ENCODE data around the gene CREB3L2. TPM values are rescaled to one million over a fixed set of nuclear protein-coding genes. Genes with fewer than 3 reads are reported as not detected.

The CREB3L2 gene
- total RNA-seq, 1 donor from 2014 or later: 65.9 TPM

DNA sequence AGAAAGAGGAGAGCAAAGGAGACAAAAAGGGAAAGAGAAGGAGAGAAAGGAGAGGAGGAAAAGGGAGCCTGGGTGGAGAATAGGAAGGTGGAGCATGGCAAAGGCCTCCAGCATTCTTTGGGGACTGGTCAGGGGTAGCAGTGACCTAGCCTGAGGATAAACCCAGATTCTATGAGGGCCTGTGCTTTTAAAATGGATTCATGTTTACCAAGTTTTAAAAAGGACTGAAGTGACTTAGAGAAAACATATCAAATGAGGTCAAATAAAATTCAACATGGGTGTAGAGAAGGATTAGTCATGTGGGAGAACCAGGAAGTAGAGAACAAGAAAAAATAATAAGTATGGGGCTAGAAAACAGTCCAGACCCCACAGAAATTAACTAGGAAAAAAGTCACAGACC lies 20.7 kb downstream of the CREB3L2 start:
- Mint-ChIP-seq H3K4me1 (ENCODE audit: low read depth) (peaks cover 51% of the 10 kb centered on the region), H3K27me3 (no peaks in the 10 kb centered on the region), H3K9me3 (ENCODE audit: low read depth) (peaks cover 4% of the 10 kb centered on the region), H3K27ac (no peak overlapping the region), H3K36me3 (ENCODE audit: insufficient read depth) (peaks cover 5% of the 10 kb centered on the region), H3K4me3 (ENCODE audit: low read depth) (no peak overlapping the region)
- DNase-seq (ENCODE audit: low spot score, unreplicated experiment): no peak
- TF ChIP-seq, protein P1, sequence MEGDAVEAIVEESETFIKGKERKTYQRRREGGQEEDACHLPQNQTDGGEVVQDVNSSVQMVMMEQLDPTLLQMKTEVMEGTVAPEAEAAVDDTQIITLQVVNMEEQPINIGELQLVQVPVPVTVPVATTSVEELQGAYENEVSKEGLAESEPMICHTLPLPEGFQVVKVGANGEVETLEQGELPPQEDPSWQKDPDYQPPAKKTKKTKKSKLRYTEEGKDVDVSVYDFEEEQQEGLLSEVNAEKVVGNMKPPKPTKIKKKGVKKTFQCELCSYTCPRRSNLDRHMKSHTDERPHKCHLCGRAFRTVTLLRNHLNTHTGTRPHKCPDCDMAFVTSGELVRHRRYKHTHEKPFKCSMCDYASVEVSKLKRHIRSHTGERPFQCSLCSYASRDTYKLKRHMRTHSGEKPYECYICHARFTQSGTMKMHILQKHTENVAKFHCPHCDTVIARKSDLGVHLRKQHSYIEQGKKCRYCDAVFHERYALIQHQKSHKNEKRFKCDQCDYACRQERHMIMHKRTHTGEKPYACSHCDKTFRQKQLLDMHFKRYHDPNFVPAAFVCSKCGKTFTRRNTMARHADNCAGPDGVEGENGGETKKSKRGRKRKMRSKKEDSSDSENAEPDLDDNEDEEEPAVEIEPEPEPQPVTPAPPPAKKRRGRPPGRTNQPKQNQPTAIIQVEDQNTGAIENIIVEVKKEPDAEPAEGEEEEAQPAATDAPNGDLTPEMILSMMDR (IDR thresholded peaks at IDR 0.05; ENCODE audit: unreplicated experiment): no peak

DNA sequence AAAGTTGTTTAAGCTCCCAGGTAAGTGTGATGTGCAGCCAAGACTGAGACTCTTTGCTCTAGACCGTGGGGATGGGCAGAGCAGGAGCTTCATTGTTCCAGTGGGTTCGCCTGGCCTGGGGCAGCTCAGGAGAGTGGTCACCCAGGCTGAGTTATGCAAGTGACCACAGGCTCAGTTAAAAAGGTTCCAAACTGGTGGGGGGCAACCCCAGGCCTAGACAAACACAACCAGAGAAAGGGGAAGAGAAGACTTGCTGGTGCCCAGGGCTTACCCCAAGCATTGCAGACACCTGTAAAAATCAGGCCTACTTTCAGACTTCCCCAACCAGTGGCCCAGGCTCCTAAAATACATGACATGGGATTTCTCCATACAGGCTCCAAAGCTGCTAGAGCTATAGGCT lies 21.6 kb downstream of the CREB3L2 start:
- TF ChIP-seq, protein P1 (IDR thresholded peaks at IDR 0.05; ENCODE audit: unreplicated experiment): no peak
- no peak overlapping the region for H3K27ac Mint-ChIP-seq

DNA sequence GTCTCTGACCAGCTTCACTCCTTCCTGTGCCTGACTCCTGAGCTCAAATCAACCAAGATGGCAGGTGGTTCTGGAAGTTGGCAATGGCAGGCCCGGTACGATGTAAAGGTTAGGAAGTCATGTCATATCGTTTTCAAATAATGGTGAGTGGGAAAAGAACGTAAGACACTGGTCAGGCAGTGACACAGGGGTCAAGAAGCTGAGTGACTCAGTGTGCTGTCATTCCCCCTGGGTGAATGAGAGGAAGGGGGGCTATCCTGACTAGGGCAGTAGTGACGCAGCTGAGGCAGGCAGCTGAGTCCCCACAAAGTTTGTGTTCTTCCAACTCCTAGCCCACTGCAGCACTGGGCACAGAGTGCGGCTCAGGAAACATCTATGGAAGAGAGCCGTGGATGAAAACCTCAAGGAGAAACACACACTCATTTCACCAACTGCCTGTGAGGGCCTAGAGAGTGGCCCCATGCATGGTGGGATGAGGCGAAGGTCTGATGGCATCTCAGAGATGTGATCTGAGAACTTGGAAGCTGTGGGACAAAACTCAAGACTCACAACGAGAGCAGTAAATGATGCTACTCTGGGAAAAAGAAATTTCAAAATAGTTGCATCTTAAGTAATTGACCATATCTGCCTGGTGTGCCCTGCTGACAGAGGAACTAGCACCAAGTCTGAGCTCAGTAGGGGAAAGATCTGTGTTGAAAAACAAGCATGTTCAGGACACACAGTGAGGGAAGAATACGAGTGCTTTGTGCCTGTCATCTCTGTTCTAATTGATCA lies 23.2 kb downstream of the CREB3L2 start:
- peaks cover 4% of the 10 kb centered on the region for H3K9me3 Mint-ChIP-seq (ENCODE audit: low read depth)
- H3K27me3 Mint-ChIP-seq: no peaks in the 10 kb centered on the region
- H3K36me3 Mint-ChIP-seq (ENCODE audit: insufficient read depth): peaks cover 5% of the 10 kb centered on the region
- no peak for DNase-seq (ENCODE audit: low spot score, unreplicated experiment)
- TF ChIP-seq, protein P1 (IDR thresholded peaks at IDR 0.05; ENCODE audit: unreplicated experiment): no peak
- peaks cover 41% of the 10 kb centered on the region for H3K4me1 Mint-ChIP-seq (ENCODE audit: low read depth)
- H3K4me3 Mint-ChIP-seq (ENCODE audit: low read depth): no peak overlapping the region
- peak overlapping the region; percentile 78 for H3K27ac Mint-ChIP-seq

More for the DNA sequence above, 21.6 kb downstream of the CREB3L2 start:
- no peak for DNase-seq (ENCODE audit: low spot score, unreplicated experiment)
- H3K36me3 Mint-ChIP-seq (ENCODE audit: insufficient read depth): peaks cover 5% of the 10 kb centered on the region
- H3K27me3 Mint-ChIP-seq: no peaks in the 10 kb centered on the region
- no peak overlapping the region for H3K4me3 Mint-ChIP-seq (ENCODE audit: low read depth)
- peaks cover 46% of the 10 kb centered on the region for H3K4me1 Mint-ChIP-seq (ENCODE audit: low read depth)
- peaks cover 4% of the 10 kb centered on the region for H3K9me3 Mint-ChIP-seq (ENCODE audit: low read depth)

DNA sequence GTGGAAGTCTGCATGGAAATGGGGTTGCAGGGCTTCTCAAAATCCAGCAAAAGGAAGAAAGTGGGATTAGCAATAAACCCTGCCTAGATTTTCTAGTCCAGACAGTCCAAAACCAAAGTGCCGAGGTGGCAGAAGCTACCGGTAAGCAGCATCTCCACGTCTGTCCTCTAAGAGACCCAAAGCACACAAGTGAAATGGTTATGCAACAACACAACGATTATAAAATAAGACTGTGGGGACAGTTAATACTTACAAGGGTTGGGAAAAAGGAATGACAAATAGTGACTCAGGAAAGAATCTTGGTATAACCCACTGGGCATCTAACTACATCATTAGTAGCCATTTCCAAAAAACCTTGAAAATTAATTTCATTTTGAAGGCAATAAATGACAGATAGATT lies 24.7 kb downstream of the CREB3L2 start:
- Mint-ChIP-seq H3K27me3 (no peaks in the 10 kb centered on the region), H3K4me1 (ENCODE audit: low read depth) (peaks cover 42% of the 10 kb centered on the region), H3K9me3 (ENCODE audit: low read depth) (no peaks in the 10 kb centered on the region), H3K4me3 (ENCODE audit: low read depth) (no peak overlapping the region), H3K36me3 (ENCODE audit: insufficient read depth) (peaks cover 2% of the 10 kb centered on the region), H3K27ac (peak overlapping the region; percentile 38)
- DNase-seq (ENCODE audit: low spot score, unreplicated experiment): no peak
- TF ChIP-seq, protein P1 (IDR thresholded peaks at IDR 0.05; ENCODE audit: unreplicated experiment): no peak

DNA sequence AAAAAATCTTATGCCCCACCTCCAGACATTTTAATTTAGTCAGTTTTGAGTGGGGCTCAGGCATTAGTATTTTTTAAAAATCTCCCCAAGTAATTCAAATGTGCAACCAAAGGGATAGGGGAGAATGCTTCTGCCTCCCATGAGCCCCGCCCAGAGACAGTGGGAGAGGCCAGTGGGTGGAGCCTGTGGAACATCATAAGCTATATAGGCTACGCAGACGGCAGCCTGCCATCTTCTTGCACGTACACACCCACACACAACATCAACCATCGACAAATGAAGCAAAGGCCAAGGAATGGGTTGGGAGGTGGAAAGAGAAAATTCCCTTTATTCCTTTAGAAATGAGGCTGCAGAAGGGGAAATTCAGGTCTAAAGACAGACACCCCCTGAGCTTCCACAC lies 25.2 kb downstream of the CREB3L2 start:
- no peak for DNase-seq (ENCODE audit: low spot score, unreplicated experiment)
- no peak overlapping the region for H3K4me3 Mint-ChIP-seq (ENCODE audit: low read depth)
- TF ChIP-seq, protein P1 (IDR thresholded peaks at IDR 0.05; ENCODE audit: unreplicated experiment): no peak
- peaks cover 2% of the 10 kb centered on the region for H3K36me3 Mint-ChIP-seq (ENCODE audit: insufficient read depth)
- no peak overlapping the region for H3K27ac Mint-ChIP-seq
- H3K9me3 Mint-ChIP-seq (ENCODE audit: low read depth): no peaks in the 10 kb centered on the region
- H3K27me3 Mint-ChIP-seq: no peaks in the 10 kb centered on the region
- H3K4me1 Mint-ChIP-seq (ENCODE audit: low read depth): peaks cover 42% of the 10 kb centered on the region
